HG03469 (cell line): ENCODE data around the gene ARL15.
"Not testable (repeated sequence)": the region's sequence is repeated elsewhere in the genome, so short reads cannot be mapped to it uniquely, and the experiment has no call there.

Experiments used
- ATAC-seq: cut with Tn5 transposase; IDR thresholded peaks from one replicate; pipeline ENCODE4 v1.9.1; 2021; ENCODE audit warnings: mild to moderate bottlenecking, moderate library complexity, moderate number of reproducible peaks; ENCODE audit not compliant: unreplicated experiment

ARL15 gene

GRCh38 chr5:54000011-54000410 lies 310.4 kb downstream of the ARL15 start:
- no peak for ATAC-seq

- ATAC-seq: no peak
These were observed 312.4 kb downstream of the ARL15 start for GRCh38 chr5:53997736-53998627.

GRCh38 chr5:53996008-53996407 lies 314.4 kb downstream of the ARL15 start:
- ATAC-seq: no peak

- no peak for ATAC-seq
These were observed 316.2 kb downstream of the ARL15 start for GRCh38 chr5:53994148-53994547.

GRCh38 chr5:53991942-53992341 lies 318.4 kb downstream of the ARL15 start:
- ATAC-seq: no peak

GRCh38 chr5:53987101-53987500 lies 323.3 kb downstream of the ARL15 start:
- no peak for ATAC-seq

- ATAC-seq: no peak
These were observed 324.6 kb downstream of the ARL15 start for GRCh38 chr5:53985796-53986195.

- no peak for ATAC-seq
These were observed 325.4 kb downstream of the ARL15 start for GRCh38 chr5:53984971-53985370.

- ATAC-seq: no peak
These were observed 326.6 kb downstream of the ARL15 start for GRCh38 chr5:53983568-53984460.

GRCh38 chr5:53982319-53982718 lies 328.1 kb downstream of the ARL15 start:
- ATAC-seq: not testable (repeated sequence)

- no peak for ATAC-seq
These were observed 330.3 kb downstream of the ARL15 start for GRCh38 chr5:53980061-53980460.

- no peak for ATAC-seq
These were observed 336.4 kb downstream of the ARL15 start for GRCh38 chr5:53974021-53974420.

GRCh38 chr5:53972314-53972713 lies 338.1 kb downstream of the ARL15 start:
- ATAC-seq: no peak

GRCh38 chr5:53971551-53971950 lies 338.8 kb downstream of the ARL15 start:
- ATAC-seq: no peak

- ATAC-seq: no peak
These were observed 339.2 kb downstream of the ARL15 start for GRCh38 chr5:53971131-53971530.

GRCh38 chr5:53970475-53970874 lies 339.9 kb downstream of the ARL15 start:
- ATAC-seq: no peak

GRCh38 chr5:53969176-53969730 lies 341.1 kb downstream of the ARL15 start:
- no peak for ATAC-seq

GRCh38 chr5:53965459-53965858 lies 344.9 kb downstream of the ARL15 start:
- ATAC-seq: no peak

GRCh38 chr5:53963958-53964357 lies 346.4 kb downstream of the ARL15 start:
- no peak for ATAC-seq

- ATAC-seq: no peak
These were observed 348.1 kb downstream of the ARL15 start for GRCh38 chr5:53962306-53962705.

GRCh38 chr5:53956632-53957031 lies 353.7 kb downstream of the ARL15 start:
- ATAC-seq: no peak
